K562 (cell line): ENCODE measurements around the gene PGLYRP4. TPM values are rescaled to one million over a fixed set of nuclear protein-coding genes. Genes with fewer than 3 reads are reported as not detected.

Experiments used
- CCNT2 ChIP-seq: IDR thresholded peaks from 2 replicates; pipeline ENCODE4 v1.6.1; 2011; ENCODE audit warnings: borderline replicate concordance, low read depth, mild to moderate bottlenecking, moderate library complexity, mixed read lengths, low read length; ENCODE audit not compliant: insufficient read length; ENCODE audit errors: extremely low read depth
- POLR2B ChIP-seq: fragments of 450-650 bp; IDR thresholded peaks from 2 replicates; pipeline ENCODE4 v1.6.1; 2018; ENCODE audit warnings: low read depth; ENCODE audit not compliant: partially characterized antibody
- ZBTB2 ChIP-seq: fragments of 450-650 bp; IDR thresholded peaks from 2 replicates; pipeline ENCODE4 v1.6.1; 2016; ENCODE audit warnings: antibody characterized with exemption
- ZNF407 ChIP-seq: fragments of 450-650 bp; IDR thresholded peaks from 2 replicates; pipeline ENCODE4 v1.6.1; 2016; ENCODE audit warnings: low read depth
- ZNF75A ChIP-seq: fragments of 450-650 bp; formaldehyde crosslinking; IDR thresholded peaks from 2 replicates; pipeline ENCODE4 v1.4.0; 2020; ENCODE audit warnings: mild to moderate bottlenecking
- polyA plus RNA-seq, 8 experiments: library from polyadenylated mRNA; depleted of rRNA in 4 of 8; stranded (reverse) in 5 of 8; unstranded in 3 of 8; fragments of >200 nt; fragmentation: Nextera tagmentation in 2 of 8; fragmentation: Illumina TruSeq in 1 of 8; extraction: Ambion mirVana in 2 of 8; extraction: Trizol in 1 of 8; gene quantifications; 2 replicates each; pipeline versions ENCODE4 v1.2.1 to v1.2.3, GENCODE V29; 2011 to 2014; ENCODE audit warnings: inconsistent platforms in 1 of 8, missing spikeins in 1 of 8
- total RNA-seq, 7 experiments: library from RNA; depleted of rRNA in 6 of 7; stranded (reverse); fragments of >200 nt in 6 of 7; fragmentation: Illumina TruSeq in 2 of 7; extraction: Trizol in 2 of 7; gene quantifications; 2 replicates each; pipeline versions ENCODE4 v1.2.1 to v1.2.3, GENCODE V29; 2011 to 2021; ENCODE audit warnings: low replicate concordance in 1 of 7
- TF ChIP-seq, protein P1 (sequence below), 2 experiments: fragments of 450-650 bp in 1 of 2; IDR thresholded peaks; 2 replicates each; pipeline ENCODE4 v1.6.1; 2011 to 2017; ENCODE audit warnings: low read depth in 2 of 2, antibody characterized with exemption in 1 of 2, borderline replicate concordance in 1 of 2, low read length in 1 of 2, mild to moderate bottlenecking in 1 of 2, mixed read lengths in 1 of 2; ENCODE audit not compliant: control insufficient read depth in 1 of 2

The PGLYRP4 gene
- total and polyA plus RNA-seq, 9 of the 15 experiments (the other 6 are each of a cell fraction or from before 2014, with no cell fraction given): 0.06 to 0.13 (median 0.11) TPM; not detected in 6

DNA sequence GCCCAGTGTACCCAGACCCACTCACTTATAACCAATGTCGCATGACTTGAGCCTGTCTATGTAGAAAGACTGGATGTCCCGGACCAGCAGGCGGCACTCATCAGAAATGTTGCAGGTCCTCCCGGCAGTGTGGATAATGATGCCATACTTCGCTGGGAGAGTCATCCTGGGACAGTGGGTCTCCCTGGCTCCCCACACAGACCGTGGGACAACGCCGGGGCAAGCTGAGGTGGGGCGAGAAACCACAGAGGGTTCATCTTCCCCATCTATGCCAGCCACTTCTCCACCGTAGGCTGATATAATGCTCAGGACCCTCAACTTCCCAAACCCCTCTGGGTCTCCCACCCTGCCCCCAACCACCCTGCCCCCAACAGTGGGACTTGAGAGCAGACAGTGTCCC is 8.3 kb downstream of the PGLYRP4 start (continued):
- TF ChIP-seq ZNF407: no peak
- no peak for TF ChIP-seq ZNF75A
- TF ChIP-seq POLR2B: no peak
- no peak for TF ChIP-seq ZBTB2
- no peak for TF ChIP-seq CCNT2
- TF ChIP-seq, protein P1, sequence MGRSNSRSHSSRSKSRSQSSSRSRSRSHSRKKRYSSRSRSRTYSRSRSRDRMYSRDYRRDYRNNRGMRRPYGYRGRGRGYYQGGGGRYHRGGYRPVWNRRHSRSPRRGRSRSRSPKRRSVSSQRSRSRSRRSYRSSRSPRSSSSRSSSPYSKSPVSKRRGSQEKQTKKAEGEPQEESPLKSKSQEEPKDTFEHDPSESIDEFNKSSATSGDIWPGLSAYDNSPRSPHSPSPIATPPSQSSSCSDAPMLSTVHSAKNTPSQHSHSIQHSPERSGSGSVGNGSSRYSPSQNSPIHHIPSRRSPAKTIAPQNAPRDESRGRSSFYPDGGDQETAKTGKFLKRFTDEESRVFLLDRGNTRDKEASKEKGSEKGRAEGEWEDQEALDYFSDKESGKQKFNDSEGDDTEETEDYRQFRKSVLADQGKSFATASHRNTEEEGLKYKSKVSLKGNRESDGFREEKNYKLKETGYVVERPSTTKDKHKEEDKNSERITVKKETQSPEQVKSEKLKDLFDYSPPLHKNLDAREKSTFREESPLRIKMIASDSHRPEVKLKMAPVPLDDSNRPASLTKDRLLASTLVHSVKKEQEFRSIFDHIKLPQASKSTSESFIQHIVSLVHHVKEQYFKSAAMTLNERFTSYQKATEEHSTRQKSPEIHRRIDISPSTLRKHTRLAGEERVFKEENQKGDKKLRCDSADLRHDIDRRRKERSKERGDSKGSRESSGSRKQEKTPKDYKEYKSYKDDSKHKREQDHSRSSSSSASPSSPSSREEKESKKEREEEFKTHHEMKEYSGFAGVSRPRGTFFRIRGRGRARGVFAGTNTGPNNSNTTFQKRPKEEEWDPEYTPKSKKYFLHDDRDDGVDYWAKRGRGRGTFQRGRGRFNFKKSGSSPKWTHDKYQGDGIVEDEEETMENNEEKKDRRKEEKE (IDR thresholded peaks at IDR 0.05; ENCODE audit: borderline replicate concordance in 1 of 2, control insufficient read depth in 1 of 2, low read depth in 2 of 2, low read length in 1 of 2): no peak
- TF ChIP-seq, all 486 proteins: peak for 0
